AG09319 (cell line): Measurements from ENCODE around the gene TVP23A.

Experiments
- DNase-seq: peaks from one replicate; pipeline ENCODE4 v3.0.0-alpha.2; 2010; ENCODE audit warnings: low read depth; ENCODE audit errors: extremely low read depth
- TF ChIP-seq, protein P1 (sequence below): IDR thresholded peaks from 2 replicates; pipeline ENCODE4 v1.5.1; 2011; ENCODE audit warnings: low read depth, mild to moderate bottlenecking, inconsistent platforms, low read length, moderate library complexity

The TVP23A gene

DNA sequence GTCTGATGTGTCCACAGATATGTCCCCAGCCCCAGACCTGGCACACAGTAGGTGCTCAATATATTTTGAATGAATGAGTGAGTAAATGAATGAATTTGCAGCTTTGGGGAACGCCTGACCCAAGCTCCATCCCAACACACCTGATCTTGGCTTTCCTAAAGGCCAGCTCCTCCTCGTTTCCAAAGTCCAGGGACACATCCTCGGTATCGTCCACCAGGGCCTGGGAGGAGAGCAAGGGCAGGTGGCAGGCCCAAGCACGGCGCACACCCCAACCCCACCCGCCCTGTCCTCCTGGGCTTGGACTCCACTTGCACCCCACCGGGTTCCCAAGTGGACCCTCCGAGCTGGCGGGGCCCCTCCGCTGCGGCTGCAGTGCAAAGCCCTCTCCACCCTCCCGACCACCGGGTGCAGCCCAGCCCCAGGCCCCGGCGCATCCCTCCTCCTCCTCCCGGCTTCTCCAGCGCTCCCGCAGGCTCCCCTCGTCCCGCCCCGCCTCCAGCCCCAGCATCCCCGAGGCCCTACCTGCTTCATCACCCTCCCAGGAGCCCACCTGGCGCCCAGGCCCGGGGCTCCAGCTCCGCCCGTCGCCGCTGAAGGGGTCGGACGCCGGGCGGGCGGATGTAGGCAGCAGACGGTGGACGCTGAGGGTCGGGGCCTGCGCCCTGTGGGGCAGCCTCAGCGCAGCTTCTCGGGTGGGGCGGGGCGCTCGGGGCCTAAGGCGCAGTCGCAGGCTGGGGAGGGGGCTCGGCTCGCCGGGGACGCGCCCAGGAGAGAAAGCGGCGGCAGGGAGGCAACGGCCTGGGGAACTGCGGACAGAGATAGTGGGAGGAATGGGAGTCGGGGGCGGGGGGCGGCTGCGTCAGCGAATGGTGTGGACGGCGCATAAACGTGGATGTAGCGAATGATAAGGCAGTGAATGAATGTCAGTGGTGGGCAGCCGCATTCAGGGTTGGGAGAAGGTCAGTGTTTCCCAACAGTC is at the start of gene TVP23A:
TSS of gene TVP23A (minus strand) at position 832 of the 979 bp plus-strand sequence. CDS start at position 531, 301 bp downstream.
- TF ChIP-seq, protein P1, sequence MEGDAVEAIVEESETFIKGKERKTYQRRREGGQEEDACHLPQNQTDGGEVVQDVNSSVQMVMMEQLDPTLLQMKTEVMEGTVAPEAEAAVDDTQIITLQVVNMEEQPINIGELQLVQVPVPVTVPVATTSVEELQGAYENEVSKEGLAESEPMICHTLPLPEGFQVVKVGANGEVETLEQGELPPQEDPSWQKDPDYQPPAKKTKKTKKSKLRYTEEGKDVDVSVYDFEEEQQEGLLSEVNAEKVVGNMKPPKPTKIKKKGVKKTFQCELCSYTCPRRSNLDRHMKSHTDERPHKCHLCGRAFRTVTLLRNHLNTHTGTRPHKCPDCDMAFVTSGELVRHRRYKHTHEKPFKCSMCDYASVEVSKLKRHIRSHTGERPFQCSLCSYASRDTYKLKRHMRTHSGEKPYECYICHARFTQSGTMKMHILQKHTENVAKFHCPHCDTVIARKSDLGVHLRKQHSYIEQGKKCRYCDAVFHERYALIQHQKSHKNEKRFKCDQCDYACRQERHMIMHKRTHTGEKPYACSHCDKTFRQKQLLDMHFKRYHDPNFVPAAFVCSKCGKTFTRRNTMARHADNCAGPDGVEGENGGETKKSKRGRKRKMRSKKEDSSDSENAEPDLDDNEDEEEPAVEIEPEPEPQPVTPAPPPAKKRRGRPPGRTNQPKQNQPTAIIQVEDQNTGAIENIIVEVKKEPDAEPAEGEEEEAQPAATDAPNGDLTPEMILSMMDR = no peak
- no peak for DNase-seq

DNA sequence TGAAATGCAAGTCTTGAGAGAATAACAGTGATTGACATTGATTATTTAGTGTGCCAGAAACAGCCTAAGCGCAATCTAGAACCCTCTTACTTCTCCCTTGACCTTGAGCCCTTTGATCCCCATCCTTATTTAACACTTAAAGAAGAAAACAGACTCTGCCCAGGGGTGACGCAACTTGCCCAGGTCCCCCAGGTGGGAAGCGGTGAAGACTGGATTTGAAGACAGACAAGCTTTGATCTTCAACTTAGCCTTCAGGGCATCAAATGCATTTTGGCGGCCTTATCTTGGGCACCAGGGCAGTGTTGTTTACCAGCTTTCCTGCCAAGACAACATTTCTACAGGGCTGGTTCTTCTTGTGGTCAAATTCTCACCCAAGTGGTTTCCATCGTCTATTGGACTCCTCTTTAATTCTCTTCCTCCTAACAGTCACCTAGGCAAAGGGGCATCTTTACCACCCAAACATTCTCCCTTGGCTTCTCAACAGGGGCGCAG is 49.6 kb upstream of the TVP23A start:
- TF ChIP-seq, protein P1 = no peak
- DNase-seq = no peak

DNA sequence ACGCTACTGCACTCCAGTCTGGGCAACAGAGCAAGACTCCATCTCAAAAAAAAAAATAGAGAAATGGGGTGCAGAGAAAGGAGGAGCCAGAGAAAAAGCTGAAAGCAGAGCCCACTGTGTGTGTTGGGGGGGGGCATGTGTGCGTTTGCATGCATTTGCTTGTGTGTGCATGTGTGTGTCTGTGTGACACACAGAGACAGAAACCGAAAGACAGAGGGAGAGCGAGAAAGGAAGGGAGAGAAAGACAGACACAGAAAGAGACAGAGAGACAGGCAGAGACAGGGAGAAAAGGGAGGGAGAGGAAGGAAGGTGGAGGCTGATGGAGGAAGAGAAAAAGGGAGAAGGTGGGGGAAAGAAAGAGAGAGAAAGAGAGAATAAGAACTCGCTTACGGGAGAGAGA is 48.6 kb upstream of the TVP23A start:
- TF ChIP-seq, protein P1 = no peak
- DNase-seq = no peak

DNA sequence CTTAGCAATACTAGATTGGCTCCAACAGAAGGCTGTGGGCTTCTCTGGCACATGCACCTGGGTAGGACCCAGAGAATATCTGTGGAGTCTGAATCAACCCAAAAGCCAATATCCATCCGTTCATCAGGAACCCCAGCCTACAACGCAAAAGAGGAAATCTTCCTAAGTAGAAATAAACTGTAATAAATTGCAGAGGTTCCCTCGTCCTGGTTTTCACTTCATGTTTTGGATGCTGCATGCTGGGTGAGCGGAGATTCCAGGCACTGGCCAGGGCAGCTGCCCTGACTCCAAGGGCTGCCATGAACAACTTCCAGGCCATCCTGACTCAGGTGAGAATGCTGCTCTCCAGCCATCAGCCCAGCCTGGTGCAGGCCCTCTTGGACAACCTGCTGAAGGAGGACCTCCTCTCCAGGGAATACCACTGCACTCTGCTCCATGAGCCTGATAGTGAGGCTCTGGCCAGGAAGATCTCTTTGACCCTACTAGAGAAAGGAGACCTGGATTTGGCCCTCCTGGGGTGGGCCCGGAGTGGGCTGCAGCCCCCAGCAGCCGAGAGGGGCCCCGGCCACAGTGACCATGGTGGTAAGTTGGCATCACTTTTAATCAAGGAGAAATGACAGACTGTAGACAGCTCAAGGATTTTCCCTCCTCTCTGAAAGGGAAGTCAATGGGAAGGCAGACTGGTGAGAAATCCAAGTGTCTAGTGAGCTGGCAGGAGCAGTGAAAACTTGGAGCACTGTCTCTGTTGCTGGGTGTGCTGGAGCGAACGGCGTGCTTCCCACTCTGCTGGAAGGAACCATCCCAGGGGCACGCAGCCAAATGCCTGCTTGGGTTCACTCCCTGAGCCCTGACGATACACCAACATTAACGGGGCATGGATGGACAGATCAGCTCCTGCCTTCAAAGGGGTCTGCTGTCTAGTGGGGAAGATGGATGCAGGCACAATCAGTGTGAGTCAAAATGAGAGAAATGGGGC is 47.7 kb upstream of the TVP23A start:
- DNase-seq = no peak
- TF ChIP-seq, protein P1 = no peak

DNA sequence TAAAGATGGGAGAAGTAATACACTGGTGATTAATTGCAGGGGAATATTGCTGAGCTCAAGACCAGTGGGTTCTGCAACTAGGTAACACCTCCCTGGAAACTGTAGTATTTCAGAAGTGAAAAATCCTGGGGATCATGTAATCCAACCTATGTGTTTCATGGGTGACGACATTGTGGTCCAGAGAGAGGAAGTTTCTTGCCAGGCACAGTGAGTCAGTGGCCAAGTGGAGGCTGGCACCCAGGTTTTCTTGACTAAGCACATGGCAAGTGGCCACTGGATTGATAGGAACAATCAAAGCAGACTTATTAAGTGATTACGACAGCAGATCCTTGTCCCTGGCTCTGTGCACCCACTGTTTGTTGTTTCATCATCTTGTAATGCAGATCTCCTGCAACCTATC is 43.8 kb upstream of the TVP23A start:
- peak; percentile 15 for DNase-seq
- TF ChIP-seq, protein P1 = no peak

DNA sequence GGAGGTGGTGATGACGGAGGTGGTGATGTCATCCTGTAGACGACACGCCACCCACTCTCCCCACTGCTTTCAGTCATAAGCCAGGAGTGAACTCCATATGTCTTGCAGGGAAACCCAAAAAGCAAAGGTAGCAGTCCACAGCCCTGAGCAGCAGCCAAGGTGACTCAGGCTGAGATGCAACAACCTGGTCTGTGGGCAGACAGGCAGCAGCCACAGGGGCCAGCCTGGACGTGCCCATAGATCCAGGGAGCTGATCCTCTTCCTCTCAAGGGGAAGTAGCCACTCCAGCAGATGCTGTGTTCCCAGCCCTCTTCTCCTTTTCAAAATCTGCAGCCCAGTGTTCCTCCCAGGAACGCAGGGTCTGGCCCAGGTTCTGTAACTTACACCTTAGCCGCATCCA is 41.1 kb upstream of the TVP23A start:
- DNase-seq = no peak
- TF ChIP-seq, protein P1 = no peak
